ENCODE data around the gene APBB2. TPM values are rescaled to one million over a fixed set of nuclear protein-coding genes. Genes with fewer than 3 reads are reported as not detected.

The APBB2 gene
- total and polyA plus RNA-seq, 2 of the 8 experiments (the other 6 are each of a cell fraction or from before 2014, with no cell fraction given) = 58.7 to 59.4 TPM

DNA sequence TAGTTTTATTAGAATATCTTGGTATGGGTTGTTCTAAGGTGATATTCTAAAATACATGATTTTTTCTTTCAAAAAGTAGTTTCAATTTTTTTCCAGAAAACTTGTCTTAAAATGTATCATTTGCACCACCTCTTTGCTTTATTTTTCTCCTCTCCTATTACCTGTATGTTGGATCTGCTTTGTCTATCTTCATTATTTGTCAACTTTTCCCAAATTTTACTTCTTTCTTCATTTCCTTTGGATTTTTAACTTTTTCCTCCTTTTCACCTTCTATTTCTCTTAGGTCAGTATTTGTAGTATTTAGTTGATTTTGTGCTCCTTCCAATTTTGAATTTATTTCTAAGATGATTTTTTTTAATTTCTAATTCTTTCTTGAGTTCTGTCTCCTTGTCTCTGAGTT, 169.6 kb downstream of the APBB2 start (continued):
- TF ChIP-seq TAF7 (optimal IDR thresholded peaks at IDR 0.05; ENCODE audit: borderline replicate concordance, low read depth, low read length) (no peak), ATF3 (IDR thresholded peaks at IDR 0.05; ENCODE audit: insufficient read depth, low read depth, low read length) (no peak), SRF (IDR thresholded peaks at IDR 0.05; ENCODE audit: low read depth, low read length) (no peak), SAP30 (IDR thresholded peaks at IDR 0.05; ENCODE audit: insufficient read depth, insufficient replicate concordance, low read length) (no peak), KDM5A (IDR thresholded peaks at IDR 0.05; ENCODE audit: low read length) (no peak), GTF2F1 (IDR thresholded peaks at IDR 0.05; ENCODE audit: borderline replicate concordance, low read depth, low read length) (no peak), JUND (IDR thresholded peaks at IDR 0.05; ENCODE audit: low read length) (no peak), GABPA (IDR thresholded peaks at IDR 0.05; ENCODE audit: borderline replicate concordance, insufficient read depth, low read length) (no peak)

All from H1 (cell line).